HepG2 (cell line): ENCODE data around the gene TBCE. TPM values are rescaled to one million over a fixed set of nuclear protein-coding genes. Genes with fewer than 3 reads are reported as not detected.

Experiments used
- ATAC-seq: fragments of 200-7000 bp; cut with Tn5 transposase; 3 replicates; pipeline ENCODE4 v1.9.1; 2020; ENCODE audit warnings: mild to moderate bottlenecking, moderate library complexity
- BruUV-seq: library from RNA; stranded (reverse); fragments of 400-500 nt; replicated peaks from 2 replicates; lab custom pipeline; 2021; lab: Mats Ljungman, UMichigan
- CTCF ChIA-PET: fragments of 300-600 bp; formaldehyde crosslinking; extraction: SDS; loops from one replicate; lab custom pipeline; 2021; ENCODE audit warnings: low total read pairs, inconsistent platforms, low intra/inter-chr PET ratio; lab: Yijun Ruan, JAX
- POLR2A ChIA-PET: fragments of 350-600 bp; sonication (Branson Sonifier 250); formaldehyde crosslinking; loops from one replicate; lab custom pipeline; 2020; ENCODE audit warnings: antibody characterized with exemption, inconsistent platforms; lab: Yijun Ruan, JAX
- DNase-seq: peaks from one replicate; pipeline ENCODE4 v3.0.0-alpha.2; 2015; ENCODE audit warnings: low spot score
- FAIRE-seq: peaks from 3 replicates; lab custom pipeline; 2011; peaks lifted over from hg19 to GRCh38; lab: Jason Lieb, UNC
- H2AFZ ChIP-seq: one replicate; pipeline ENCODE4 v1.6.1; 2011; ENCODE audit warnings: low read length, inconsistent platforms
- H3K27ac ChIP-seq: fragments of 300-600 bp; 3 replicates; pipeline ENCODE4 v1.8.0; 2011; ENCODE audit warnings: mixed run types, mild to moderate bottlenecking, mixed read lengths, low read length, inconsistent platforms; ENCODE audit not compliant: insufficient read depth; ENCODE audit errors: extremely low read length
- H3K27me3 ChIP-seq, 2 experiments: fragments of 200-600 bp in 1 of 2; 2 replicates in 1 of 2; 3 replicates in 1 of 2; pipeline versions ENCODE4 v1.6.0 to v1.8.0; 2011; ENCODE audit warnings: low read length in 2 of 2, mild to moderate bottlenecking in 2 of 2, moderate library complexity in 2 of 2, inconsistent platforms in 1 of 2; ENCODE audit not compliant: insufficient read depth in 2 of 2, control insufficient read depth in 1 of 2
- H3K36me3 ChIP-seq, 2 experiments: fragments of 200-600 bp in 1 of 2; replicated peaks in 1 of 2; 2 replicates in 1 of 2; 3 replicates in 1 of 2; pipeline versions ENCODE4 v1.5.1 to v1.8.0; 2011; ENCODE audit warnings: low read length in 2 of 2, inconsistent platforms in 1 of 2; ENCODE audit not compliant: insufficient read depth in 2 of 2, control insufficient read depth in 1 of 2
- H3K4me1 ChIP-seq: 2 replicates; pipeline ENCODE4 v1.5.1; 2012; ENCODE audit warnings: low read length, inconsistent platforms; ENCODE audit not compliant: insufficient read depth
- H3K4me2 ChIP-seq: 2 replicates; pipeline ENCODE4 v1.6.0; 2011; ENCODE audit warnings: low read depth, low read length, inconsistent platforms
- H3K4me3 ChIP-seq, 3 experiments: fragments of 200-600 bp in 1 of 3; sonication (generic), shearing (Covaris generic) in 1 of 3; replicated peaks in 1 of 3; 2 replicates each; pipeline ENCODE4 v1.5.1; 2011 to 2016; ENCODE audit warnings: low read length in 3 of 3, inconsistent platforms in 2 of 3, low read depth in 2 of 3, mild to moderate bottlenecking in 2 of 3, control low read depth in 1 of 3, mixed read lengths in 1 of 3; ENCODE audit not compliant: insufficient read depth in 1 of 3
- H3K79me2 ChIP-seq: one replicate; pipeline ENCODE4 v1.6.1; 2011; ENCODE audit warnings: low read length, inconsistent platforms; ENCODE audit not compliant: insufficient read depth
- H3K9ac ChIP-seq: 2 replicates; pipeline ENCODE4 v1.6.0; 2011; ENCODE audit warnings: mild to moderate bottlenecking, low read depth, low read length, inconsistent platforms; ENCODE audit not compliant: insufficient read depth
- H3K9me3 ChIP-seq: 2 replicates; pipeline ENCODE4 v1.5.1; 2012; ENCODE audit warnings: mild to moderate bottlenecking, low read length
- H4K20me1 ChIP-seq: 2 replicates; pipeline ENCODE4 v1.6.0; 2011; ENCODE audit warnings: inconsistent platforms, mild to moderate bottlenecking, low read length, moderate library complexity; ENCODE audit not compliant: insufficient read depth
- CBX1 ChIP-seq: IDR thresholded peaks from one replicate; pipeline ENCODE4 v1.6.1; 2016; ENCODE audit warnings: antibody characterized with exemption, low read depth
- CHD4 ChIP-seq: fragments of 200-600 bp; sonication (generic); IDR thresholded peaks from 2 replicates; pipeline ENCODE4 v1.7.0; 2017; ENCODE audit warnings: mild to moderate bottlenecking, low read length, borderline replicate concordance
- DNMT1 ChIP-seq: sonication (generic); formaldehyde crosslinking; IDR thresholded peaks from 2 replicates; pipeline ENCODE4 v1.5.1; 2020; ENCODE audit warnings: mild to moderate bottlenecking, missing genetic modification reagents
- GTF2F1 ChIP-seq: fragments of 150-350 bp; IDR thresholded peaks from 2 replicates; pipeline ENCODE4 v1.6.1; 2014; ENCODE audit warnings: low read length
- RBM39 ChIP-seq: fragments of 200-400 bp; formaldehyde crosslinking; IDR thresholded peaks from one replicate; pipeline ENCODE4 v1.6.1; 2018; ENCODE audit warnings: antibody characterized with exemption, mild to moderate bottlenecking, low read depth, low read length; ENCODE audit not compliant: poor library complexity, severe bottlenecking
- SNAI1 ChIP-seq: sonication (generic); formaldehyde crosslinking; IDR thresholded peaks from 2 replicates; pipeline ENCODE4 v1.5.0; 2020; ENCODE audit warnings: mild to moderate bottlenecking, missing genetic modification reagents, borderline replicate concordance
- STAG1 ChIP-seq: sonication (generic); formaldehyde crosslinking; IDR thresholded peaks from 2 replicates; pipeline ENCODE4 v1.4.0; 2020; ENCODE audit warnings: missing genetic modification reagents
- TEAD3 ChIP-seq: optimal IDR thresholded peaks from 2 replicates; pipeline ENCODE3; 2016; ENCODE audit warnings: borderline replicate concordance
- ZNF33B ChIP-seq: sonication (generic); formaldehyde crosslinking; IDR thresholded peaks from 2 replicates; pipeline ENCODE4 v1.5.1; 2020; ENCODE audit warnings: mild to moderate bottlenecking, missing genetic modification reagents
- WGBS: methylation state at CpG from one replicate; pipeline ENCODE4 v1.1.6; 2017; ENCODE audit warnings: low lambda C conversion rate; 5-methylcytosine and 5-hydroxymethylcytosine counted together
- in situ Hi-C: cut with HindIII; loops from 2 replicates; pipeline ENCODE4 v1.10.0; 2017; ENCODE audit warnings: low pct_unique_long_range_greater_than_20kb; ENCODE audit not compliant: extremely low pct_ligation_motif_present
- intact Hi-C: fragments of 100-400 bp; cut with micrococcal nuclease; formaldehyde crosslinking; loops from one replicate; pipeline ENCODE4 v1.10.0; 2022; ENCODE audit not compliant: unreplicated experiment
- polyA plus RNA-seq, 8 experiments: library from polyadenylated mRNA; depleted of rRNA in 3 of 8; stranded (reverse) in 7 of 8; unstranded in 1 of 8; fragments of >200 nt; fragmentation: Illumina TruSeq in 4 of 8; extraction: Trizol in 4 of 8; gene quantifications; 2 replicates each; pipeline versions ENCODE4 v1.2.1 to v1.2.3, GENCODE V29; 2011 to 2016; ENCODE audit warnings: low read depth in 4 of 8, missing spikeins in 1 of 8, mixed read lengths in 1 of 8; ENCODE audit not compliant: insufficient read depth in 1 of 8
- total RNA-seq, 5 experiments: library from RNA; depleted of rRNA; stranded (reverse); fragments of >200 nt; fragmentation: Illumina TruSeq; extraction: Trizol; gene quantifications; 2 replicates each; pipeline ENCODE4 v1.2.3, GENCODE V29; 2016; ENCODE audit warnings: low read depth in 1 of 5

Gene TBCE
- total and polyA plus RNA-seq, 2 of the 13 experiments (the other 11 are each of a cell fraction or from before 2014, with no cell fraction given), result 25.6 to 31.1 TPM

- no peak overlapping the region for H3K27ac ChIP-seq
These were observed 30.3 kb upstream of the TBCE start for GRCh38 chr1:235336903-235337302.

GRCh38 chr1:235339746-235340145 is 27.5 kb upstream of the TBCE start:
- Histone ChIP-seq H4K20me1 (no peaks in the 10 kb centered on the region), H2AFZ (no peak overlapping the region), H3K36me3 (peaks cover 5 to 32% of the 10 kb centered on the region in 2 experiments; a peak in 4 of 5 replicates), H3K9me3 (no peaks in the 10 kb centered on the region), H3K4me1 (0 out of 2 replicates have a peak, but pooled peaks cover under 1% of the 10 kb centered on the region), H3K27ac (no peak overlapping the region)
- 85% methylated on average over 8 of the region's 8 CpGs for WGBS
- DNase-seq, result no peak
- no peak for ATAC-seq
- intact Hi-C loops, result no loop called here
- no peak for TF ChIP-seq TEAD3 (CRISPR knock-in tag)
- TF ChIP-seq RBM39, result no peak
- no peak for TF ChIP-seq CHD4
- TF ChIP-seq CBX1, result no peak
- no peak for TF ChIP-seq ZNF33B
- peak; percentile 27; the same call in 1 of the 2 replicates for TF ChIP-seq STAG1
- TF ChIP-seq GTF2F1, result no peak
- TF ChIP-seq, all 625 proteins: peak for 1
- in situ Hi-C loops, result no loop called here
- no peak for FAIRE-seq
- POLR2A ChIA-PET, result no interaction called here
- H3K4me2 ChIP-seq, result no peak overlapping the region
- no peaks in the 10 kb centered on the region for H3K27me3 ChIP-seq
- no peak overlapping the region for H3K9ac ChIP-seq
- BruUV-seq, result no TSS peak
- H3K79me2 ChIP-seq, result peaks cover 11% of the 10 kb centered on the region
- CTCF ChIA-PET, result no interaction called here
- no peak overlapping the region for H3K4me3 ChIP-seq

More at GRCh38 chr1:235336903-235337302, 30.3 kb upstream of the TBCE start:
- Histone ChIP-seq H3K4me1 (peaks cover 28% of the 10 kb centered on the region), H3K27me3 (no peaks in the 10 kb centered on the region), H3K9ac (no peak overlapping the region), H3K9me3 (no peaks in the 10 kb centered on the region), H3K36me3 (peaks cover 5 to 20% of the 10 kb centered on the region in 2 experiments; a peak in 4 of 5 replicates), H3K4me2 (no peak overlapping the region), H4K20me1 (peaks cover 6% of the 10 kb centered on the region; the same call in 1 of the 2 replicates), H3K4me3 (no peak overlapping the region), H2AFZ (no peak overlapping the region), H3K79me2 (peaks cover 40% of the 10 kb centered on the region)
- 100% methylated on average over 4 of the region's 4 CpGs for WGBS
- DNase-seq (no peak), FAIRE-seq (no peak), ATAC-seq (no peak)
- POLR2A ChIA-PET, result no interaction called here
- BruUV-seq, result no TSS peak
- CTCF ChIA-PET, result no interaction called here
- intact Hi-C loops, result no loop called here
- in situ Hi-C loops, result no loop called here
- no peak for TF ChIP-seq DNMT1 (CRISPR knock-in tag)
- TF ChIP-seq SNAI1, result no peak
